ENCODE data around the gene USP36. TPM values are rescaled to one million over a fixed set of nuclear protein-coding genes. Genes with fewer than 3 reads are reported as not detected.

Gene USP36
- total RNA-seq, 1 experiment from 2014 or later, result 74.0 TPM

- TF ChIP-seq ZNF281 (CRISPR knock-in tag; IDR thresholded peaks at IDR 0.05), result no peak
- no peak for TF ChIP-seq ZNF423 (CRISPR knock-in tag; IDR thresholded peaks at IDR 0.05)
- no peak for TF ChIP-seq CREB1 (CRISPR knock-in tag; IDR thresholded peaks at IDR 0.05)
- TF ChIP-seq, protein P1, sequence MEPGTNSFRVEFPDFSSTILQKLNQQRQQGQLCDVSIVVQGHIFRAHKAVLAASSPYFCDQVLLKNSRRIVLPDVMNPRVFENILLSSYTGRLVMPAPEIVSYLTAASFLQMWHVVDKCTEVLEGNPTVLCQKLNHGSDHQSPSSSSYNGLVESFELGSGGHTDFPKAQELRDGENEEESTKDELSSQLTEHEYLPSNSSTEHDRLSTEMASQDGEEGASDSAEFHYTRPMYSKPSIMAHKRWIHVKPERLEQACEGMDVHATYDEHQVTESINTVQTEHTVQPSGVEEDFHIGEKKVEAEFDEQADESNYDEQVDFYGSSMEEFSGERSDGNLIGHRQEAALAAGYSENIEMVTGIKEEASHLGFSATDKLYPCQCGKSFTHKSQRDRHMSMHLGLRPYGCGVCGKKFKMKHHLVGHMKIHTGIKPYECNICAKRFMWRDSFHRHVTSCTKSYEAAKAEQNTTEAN (CRISPR knock-in tag; IDR thresholded peaks at IDR 0.05), result no peak
- no peak for TF ChIP-seq ERG (CRISPR knock-in tag; IDR thresholded peaks at IDR 0.05)
- no peak for TF ChIP-seq FOXJ3 (CRISPR knock-in tag; IDR thresholded peaks at IDR 0.05; ENCODE audit: borderline replicate concordance)
- no peak for TF ChIP-seq ZNF396 (CRISPR knock-in tag; IDR thresholded peaks at IDR 0.05; ENCODE audit: borderline replicate concordance)
- TF ChIP-seq ELF4 (CRISPR knock-in tag; IDR thresholded peaks at IDR 0.05; ENCODE audit: low read depth), result no peak
Observed at GRCh38 chr17:78788451-78788850, 52.2 kb downstream of the USP36 start (continued).

DNA sequence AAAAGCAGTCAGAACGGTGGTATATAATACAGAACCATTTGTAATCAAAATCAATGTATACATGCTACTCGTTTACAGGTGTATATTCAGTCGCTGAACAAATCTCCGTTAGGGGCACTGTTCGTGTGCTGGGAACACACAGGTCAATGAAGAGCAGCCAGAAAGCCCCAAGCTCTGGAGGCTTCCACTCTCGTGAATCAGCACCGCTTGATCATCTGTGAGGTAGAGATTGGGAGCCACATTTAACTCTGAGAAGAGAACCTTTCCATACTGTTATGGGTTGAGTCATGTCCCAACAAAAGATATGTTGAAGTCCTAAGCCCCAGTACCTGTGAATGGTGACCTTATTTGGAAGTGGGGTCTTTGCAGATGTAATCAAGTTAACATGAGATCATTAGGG, 53.2 kb downstream of the USP36 start:
- Mint-ChIP-seq H3K36me3 (peaks cover 15% of the 10 kb centered on the region), H3K27me3 (ENCODE audit: low read depth) (no peaks in the 10 kb centered on the region), H3K4me1 (peaks cover 17% of the 10 kb centered on the region), H3K9me3 (no peaks in the 10 kb centered on the region), H3K27ac (peak overlapping the region; percentile 61), H3K4me3 (no peak overlapping the region)
- ChIA-PET POLR2A (no interaction called here), CTCF (interaction anchor here (0.6 kb wide), 1 partner anchor 8 kb away, joined by 3 read pairs; no protein-coding TSS in a partner anchor)
- ATAC-seq (peak; percentile 34; the same call in 1 of the 2 replicates), DNase-seq (ENCODE audit: low spot score) (no peak)
- no peak for TF ChIP-seq PRRX2 (CRISPR knock-in tag; IDR thresholded peaks at IDR 0.05)
- TF ChIP-seq, protein P2, sequence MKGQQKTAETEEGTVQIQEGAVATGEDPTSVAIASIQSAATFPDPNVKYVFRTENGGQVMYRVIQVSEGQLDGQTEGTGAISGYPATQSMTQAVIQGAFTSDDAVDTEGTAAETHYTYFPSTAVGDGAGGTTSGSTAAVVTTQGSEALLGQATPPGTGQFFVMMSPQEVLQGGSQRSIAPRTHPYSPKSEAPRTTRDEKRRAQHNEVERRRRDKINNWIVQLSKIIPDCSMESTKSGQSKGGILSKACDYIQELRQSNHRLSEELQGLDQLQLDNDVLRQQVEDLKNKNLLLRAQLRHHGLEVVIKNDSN (CRISPR knock-in tag; IDR thresholded peaks at IDR 0.05), result no peak
- no peak for TF ChIP-seq FOXK1 (CRISPR knock-in tag; IDR thresholded peaks at IDR 0.05)
- no peak for TF ChIP-seq ZNF281 (CRISPR knock-in tag; IDR thresholded peaks at IDR 0.05)
- TF ChIP-seq, protein P3, sequence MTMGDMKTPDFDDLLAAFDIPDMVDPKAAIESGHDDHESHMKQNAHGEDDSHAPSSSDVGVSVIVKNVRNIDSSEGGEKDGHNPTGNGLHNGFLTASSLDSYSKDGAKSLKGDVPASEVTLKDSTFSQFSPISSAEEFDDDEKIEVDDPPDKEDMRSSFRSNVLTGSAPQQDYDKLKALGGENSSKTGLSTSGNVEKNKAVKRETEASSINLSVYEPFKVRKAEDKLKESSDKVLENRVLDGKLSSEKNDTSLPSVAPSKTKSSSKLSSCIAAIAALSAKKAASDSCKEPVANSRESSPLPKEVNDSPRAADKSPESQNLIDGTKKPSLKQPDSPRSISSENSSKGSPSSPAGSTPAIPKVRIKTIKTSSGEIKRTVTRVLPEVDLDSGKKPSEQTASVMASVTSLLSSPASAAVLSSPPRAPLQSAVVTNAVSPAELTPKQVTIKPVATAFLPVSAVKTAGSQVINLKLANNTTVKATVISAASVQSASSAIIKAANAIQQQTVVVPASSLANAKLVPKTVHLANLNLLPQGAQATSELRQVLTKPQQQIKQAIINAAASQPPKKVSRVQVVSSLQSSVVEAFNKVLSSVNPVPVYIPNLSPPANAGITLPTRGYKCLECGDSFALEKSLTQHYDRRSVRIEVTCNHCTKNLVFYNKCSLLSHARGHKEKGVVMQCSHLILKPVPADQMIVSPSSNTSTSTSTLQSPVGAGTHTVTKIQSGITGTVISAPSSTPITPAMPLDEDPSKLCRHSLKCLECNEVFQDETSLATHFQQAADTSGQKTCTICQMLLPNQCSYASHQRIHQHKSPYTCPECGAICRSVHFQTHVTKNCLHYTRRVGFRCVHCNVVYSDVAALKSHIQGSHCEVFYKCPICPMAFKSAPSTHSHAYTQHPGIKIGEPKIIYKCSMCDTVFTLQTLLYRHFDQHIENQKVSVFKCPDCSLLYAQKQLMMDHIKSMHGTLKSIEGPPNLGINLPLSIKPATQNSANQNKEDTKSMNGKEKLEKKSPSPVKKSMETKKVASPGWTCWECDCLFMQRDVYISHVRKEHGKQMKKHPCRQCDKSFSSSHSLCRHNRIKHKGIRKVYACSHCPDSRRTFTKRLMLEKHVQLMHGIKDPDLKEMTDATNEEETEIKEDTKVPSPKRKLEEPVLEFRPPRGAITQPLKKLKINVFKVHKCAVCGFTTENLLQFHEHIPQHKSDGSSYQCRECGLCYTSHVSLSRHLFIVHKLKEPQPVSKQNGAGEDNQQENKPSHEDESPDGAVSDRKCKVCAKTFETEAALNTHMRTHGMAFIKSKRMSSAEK (CRISPR knock-in tag; IDR thresholded peaks at IDR 0.05; ENCODE audit: borderline replicate concordance), result no peak
- no peak for TF ChIP-seq ZNF121 (CRISPR knock-in tag; IDR thresholded peaks at IDR 0.05)
- no peak for TF ChIP-seq ESRRA (CRISPR knock-in tag; IDR thresholded peaks at IDR 0.05; ENCODE audit: borderline replicate concordance)
- no peak for TF ChIP-seq NFE2L1 (CRISPR knock-in tag; IDR thresholded peaks at IDR 0.05)
- no peak for TF ChIP-seq ZNF263 (CRISPR knock-in tag; IDR thresholded peaks at IDR 0.05; ENCODE audit: low read depth)
- TF ChIP-seq, protein P4, sequence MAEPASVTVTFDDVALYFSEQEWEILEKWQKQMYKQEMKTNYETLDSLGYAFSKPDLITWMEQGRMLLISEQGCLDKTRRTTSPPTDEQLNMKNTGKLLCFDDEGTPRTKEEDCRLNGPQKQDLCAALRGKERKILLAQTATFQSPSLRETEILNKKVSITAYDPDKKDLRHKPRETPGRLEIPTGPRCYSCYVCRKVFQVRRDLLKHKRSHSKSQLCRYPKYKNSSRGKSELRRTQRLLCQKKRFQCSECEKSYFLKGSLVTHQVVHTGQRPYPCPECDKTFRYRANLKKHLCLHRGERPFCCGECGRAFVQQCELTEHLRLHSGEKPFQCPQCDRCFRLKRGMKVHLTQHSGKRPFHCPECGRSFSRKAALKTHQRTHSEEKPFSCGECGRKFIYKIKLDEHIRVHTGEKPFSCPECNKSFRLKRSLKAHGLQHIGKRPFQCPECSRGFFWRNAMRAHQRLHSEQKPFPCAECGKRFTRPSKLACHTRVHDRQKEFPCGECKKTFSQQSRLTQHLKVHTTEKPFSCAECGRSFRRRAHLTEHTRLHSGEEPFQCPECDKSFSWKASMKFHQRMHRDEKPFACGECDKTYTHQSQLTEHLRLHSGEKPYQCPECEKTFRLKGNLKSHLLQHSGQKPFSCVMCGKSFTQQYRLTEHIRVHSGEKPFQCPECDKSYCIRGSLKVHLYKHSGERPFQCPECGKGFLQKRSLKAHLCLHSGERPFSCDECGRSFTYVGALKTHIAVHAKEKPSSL (CRISPR knock-in tag; conservative IDR thresholded peaks at IDR 0.05), result no peak
- no peak for TF ChIP-seq MXD4 (CRISPR knock-in tag; IDR thresholded peaks at IDR 0.05; ENCODE audit: borderline replicate concordance)
- TF ChIP-seq CTCF (IDR thresholded peaks at IDR 0.05), result no peak
